ENCODE measurements around the gene RASGRP2.

DNA sequence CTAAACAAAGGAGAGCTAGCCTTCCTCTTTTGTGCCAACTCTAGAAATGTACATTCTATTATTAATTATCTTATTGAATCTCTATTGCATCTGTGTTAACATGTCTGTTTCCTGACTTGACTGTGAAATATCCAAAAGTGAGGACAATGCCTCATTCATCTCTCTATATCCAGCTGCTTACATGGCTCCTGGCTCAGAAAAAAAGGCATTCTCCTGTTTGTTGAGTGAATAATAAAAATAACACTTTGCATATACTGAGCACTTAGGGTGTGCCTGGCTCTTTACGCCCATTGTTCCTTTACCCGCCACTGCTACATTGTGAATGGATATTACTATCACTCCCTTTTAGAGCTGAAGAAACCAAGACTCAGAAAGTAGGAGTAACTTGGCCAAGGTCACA lies 40.9 kb downstream of the RASGRP2 start:
- TF ChIP-seq, protein P1, sequence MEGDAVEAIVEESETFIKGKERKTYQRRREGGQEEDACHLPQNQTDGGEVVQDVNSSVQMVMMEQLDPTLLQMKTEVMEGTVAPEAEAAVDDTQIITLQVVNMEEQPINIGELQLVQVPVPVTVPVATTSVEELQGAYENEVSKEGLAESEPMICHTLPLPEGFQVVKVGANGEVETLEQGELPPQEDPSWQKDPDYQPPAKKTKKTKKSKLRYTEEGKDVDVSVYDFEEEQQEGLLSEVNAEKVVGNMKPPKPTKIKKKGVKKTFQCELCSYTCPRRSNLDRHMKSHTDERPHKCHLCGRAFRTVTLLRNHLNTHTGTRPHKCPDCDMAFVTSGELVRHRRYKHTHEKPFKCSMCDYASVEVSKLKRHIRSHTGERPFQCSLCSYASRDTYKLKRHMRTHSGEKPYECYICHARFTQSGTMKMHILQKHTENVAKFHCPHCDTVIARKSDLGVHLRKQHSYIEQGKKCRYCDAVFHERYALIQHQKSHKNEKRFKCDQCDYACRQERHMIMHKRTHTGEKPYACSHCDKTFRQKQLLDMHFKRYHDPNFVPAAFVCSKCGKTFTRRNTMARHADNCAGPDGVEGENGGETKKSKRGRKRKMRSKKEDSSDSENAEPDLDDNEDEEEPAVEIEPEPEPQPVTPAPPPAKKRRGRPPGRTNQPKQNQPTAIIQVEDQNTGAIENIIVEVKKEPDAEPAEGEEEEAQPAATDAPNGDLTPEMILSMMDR (IDR thresholded peaks at IDR 0.05): no peak
- no peak for TF ChIP-seq POLR2A (IDR thresholded peaks at IDR 0.05)
- TF ChIP-seq POLR2AphosphoS5 (IDR thresholded peaks at IDR 0.05): no peak
